Nephron progenitor cell (in vitro differentiated cells): ENCODE data around the gene EIF2S2.
A peak's percentile ranks its signal among the peaks of the same experiment; 100 is the strongest.

ENCODE experiments used
- DNase-seq: peaks from one replicate; pipeline ENCODE4 v3.0.0; 2021
- H3K27ac Mint-ChIP-seq: 2 replicates; pipeline ENCODE4 v1.8.0; 2021; ENCODE audit warnings: mild to moderate bottlenecking, moderate library complexity, mixed read lengths
- H3K27me3 Mint-ChIP-seq: 2 replicates; pipeline ENCODE4 v1.8.0; 2021; ENCODE audit warnings: mild to moderate bottlenecking, low read depth, mixed read lengths; ENCODE audit not compliant: poor library complexity
- H3K36me3 Mint-ChIP-seq: 2 replicates; pipeline ENCODE4 v1.8.0; 2021; ENCODE audit warnings: low read depth, mixed read lengths
- H3K4me1 Mint-ChIP-seq: 2 replicates; pipeline ENCODE4 v1.8.0; 2021; ENCODE audit warnings: mixed read lengths
- H3K4me3 Mint-ChIP-seq: 2 replicates; pipeline ENCODE4 v1.8.0; 2021; ENCODE audit warnings: mild to moderate bottlenecking, moderate library complexity, mixed read lengths
- H3K9me3 Mint-ChIP-seq: 2 replicates; pipeline ENCODE4 v1.8.0; 2021; ENCODE audit warnings: mild to moderate bottlenecking, moderate library complexity, mixed read lengths
- CTCF ChIP-seq: fragments of 200-600 bp; sonication (generic); IDR thresholded peaks from 2 replicates; pipeline ENCODE4 v1.5.0; 2021; ENCODE audit warnings: antibody characterized with exemption

The EIF2S2 gene

DNA sequence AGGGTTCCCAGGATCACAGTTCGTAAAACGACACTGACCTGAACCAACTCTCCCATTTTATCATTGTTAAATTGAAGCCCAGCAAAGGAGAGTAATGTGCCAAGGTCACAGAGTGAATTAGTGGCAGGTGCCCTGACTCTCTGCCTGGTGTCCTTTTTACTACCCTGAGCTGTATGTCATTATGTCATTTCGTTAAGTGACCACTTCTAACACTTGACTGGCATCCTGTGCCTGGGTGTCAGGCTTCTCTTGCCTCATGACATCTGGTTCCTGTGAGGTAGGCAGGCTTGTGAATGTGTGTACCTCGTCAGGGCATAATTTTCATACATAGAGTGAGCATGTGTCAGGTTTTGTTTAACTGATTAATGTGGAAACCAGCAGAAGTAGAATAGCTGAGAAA, 69.8 kb downstream of the EIF2S2 start:
- no peak for TF ChIP-seq CTCF
- peak overlapping the region; percentile 92 for H3K27ac Mint-ChIP-seq

GRCh38 chr20:34041226-34041625, 70.8 kb downstream of the EIF2S2 start:
- TF ChIP-seq CTCF = no peak
- H3K9me3 Mint-ChIP-seq = no peaks in the 10 kb centered on the region
- peaks cover 7% of the 10 kb centered on the region for H3K36me3 Mint-ChIP-seq
- peak overlapping the region; percentile 29 for H3K27ac Mint-ChIP-seq
- no peak for DNase-seq
- H3K4me3 Mint-ChIP-seq = no peak overlapping the region
- H3K27me3 Mint-ChIP-seq = no peaks in the 10 kb centered on the region
- H3K4me1 Mint-ChIP-seq = peaks cover 73% of the 10 kb centered on the region

More for the DNA sequence above, 69.8 kb downstream of the EIF2S2 start:
- H3K36me3 Mint-ChIP-seq = peaks cover 11% of the 10 kb centered on the region
- H3K4me1 Mint-ChIP-seq = peaks cover 69% of the 10 kb centered on the region
- DNase-seq = peak; percentile 14
- no peaks in the 10 kb centered on the region for H3K9me3 Mint-ChIP-seq
- no peak overlapping the region for H3K4me3 Mint-ChIP-seq
- no peaks in the 10 kb centered on the region for H3K27me3 Mint-ChIP-seq

- H3K27ac Mint-ChIP-seq = peak overlapping the region; percentile 29
- TF ChIP-seq CTCF = no peak
- no peaks in the 10 kb centered on the region for H3K9me3 Mint-ChIP-seq
- peaks cover 72% of the 10 kb centered on the region for H3K4me1 Mint-ChIP-seq
- no peak for DNase-seq
- H3K27me3 Mint-ChIP-seq = no peaks in the 10 kb centered on the region
- no peak overlapping the region for H3K4me3 Mint-ChIP-seq
- H3K36me3 Mint-ChIP-seq = peaks cover 7% of the 10 kb centered on the region
Measured at GRCh38 chr20:34040300-34040995, 71.6 kb downstream of the EIF2S2 start.
